Breast epithelium (tissue), 4 donors: ENCODE data around the gene CDK14. TPM values are rescaled to one million over a fixed set of nuclear protein-coding genes. Genes with fewer than 3 reads are reported as not detected.

Experiments used
- DNase-seq, 2 donors: peaks; one replicate each; pipeline ENCODE4 v3.0.0-alpha.2; 2019; ENCODE audit warnings: low spot score in 2 of 2
- H3K27ac ChIP-seq, 2 donors: fragments of 200-600 bp; sonication (generic) in 1 of 2; one replicate each; pipeline ENCODE4 v1.5.1; 2016 to 2019; ENCODE audit warnings: mild to moderate bottlenecking in 1 of 2
- H3K27me3 ChIP-seq, 2 donors: fragments of 200-600 bp; sonication (generic) in 1 of 2; one replicate each; pipeline versions ENCODE4 v1.5.1 to v1.6.0; 2017 to 2019; ENCODE audit warnings: control low read depth in 1 of 2, mild to moderate bottlenecking in 1 of 2
- H3K36me3 ChIP-seq: fragments of 200-600 bp; one replicate; pipeline ENCODE4 v1.5.1; 2019
- H3K4me1 ChIP-seq, 2 donors: fragments of 200-600 bp; sonication (generic); one replicate each; pipeline ENCODE4 v1.5.1; 2016 to 2019; ENCODE audit warnings: control low read depth in 1 of 2
- H3K4me3 ChIP-seq, 3 donors: fragments of 200-600 bp; sonication (generic); 1 replicate in 2 of 3; 2 replicates in 1 of 3; pipeline ENCODE4 v1.5.1; 2016 to 2019; ENCODE audit warnings: mild to moderate bottlenecking in 3 of 3, moderate library complexity in 2 of 3
- H3K9me3 ChIP-seq, 2 donors: fragments of 200-600 bp; sonication (generic) in 1 of 2; one replicate each; pipeline ENCODE4 v1.5.1; 2016 to 2019; ENCODE audit warnings: control low read depth in 1 of 2
- POLR2A ChIP-seq: fragments of 450-650 bp; IDR thresholded peaks from one replicate; pipeline ENCODE4 v1.6.1; 2016; ENCODE audit warnings: antibody characterized with exemption, mild to moderate bottlenecking, moderate library complexity
- POLR2AphosphoS5 ChIP-seq, 3 donors: sonication (generic); formaldehyde crosslinking; IDR thresholded peaks; one replicate each; pipeline ENCODE4 v1.6.1; 2017; ENCODE audit warnings: antibody characterized with exemption in 3 of 3
- intact Hi-C: fragments of 100-400 bp; cut with DNase I; formaldehyde crosslinking; loops from one replicate; pipeline ENCODE4 v1.15.1; 2023; ENCODE audit warnings: low total_unique reads
- total RNA-seq, 3 donors: library from RNA; depleted of rRNA; stranded (reverse); fragments of >200 nt; gene quantifications; one replicate each; pipeline ENCODE4 v1.1.0, GENCODE V29; 2016
- TF ChIP-seq, protein P1 (sequence below), 3 donors: fragments of 450-650 bp; IDR thresholded peaks; one replicate each; pipeline ENCODE4 v1.5.1; 2016 to 2017; ENCODE audit warnings: antibody characterized with exemption in 3 of 3, mild to moderate bottlenecking in 3 of 3, moderate library complexity in 3 of 3

Gene CDK14
- total RNA-seq, 3 donors from 2014 or later = 16.3 to 64.7 (median 29.8) TPM

GRCh38 chr7:91251877-91252276 is 655.8 kb downstream of the CDK14 start:
- intact Hi-C loops = no loop called here

More at GRCh38 chr7:91251877-91252276, 655.8 kb downstream of the CDK14 start:
- H3K9me3 ChIP-seq = peaks cover 0 to 5% of the 10 kb centered on the region in 2 donors
- no peaks in the 10 kb centered on the region for H3K4me1 ChIP-seq
- no peaks in the 10 kb centered on the region for H3K36me3 ChIP-seq
- no peak overlapping the region for H3K4me3 ChIP-seq
- no peak for DNase-seq
- H3K27me3 ChIP-seq = no peaks in the 10 kb centered on the region
- peak overlapping the region in 1 of 2 donors; percentile 3 for H3K27ac ChIP-seq
- TF ChIP-seq POLR2AphosphoS5 (IDR thresholded peaks at IDR 0.05) = no peak
- TF ChIP-seq POLR2A = no peak
- TF ChIP-seq, protein P1, sequence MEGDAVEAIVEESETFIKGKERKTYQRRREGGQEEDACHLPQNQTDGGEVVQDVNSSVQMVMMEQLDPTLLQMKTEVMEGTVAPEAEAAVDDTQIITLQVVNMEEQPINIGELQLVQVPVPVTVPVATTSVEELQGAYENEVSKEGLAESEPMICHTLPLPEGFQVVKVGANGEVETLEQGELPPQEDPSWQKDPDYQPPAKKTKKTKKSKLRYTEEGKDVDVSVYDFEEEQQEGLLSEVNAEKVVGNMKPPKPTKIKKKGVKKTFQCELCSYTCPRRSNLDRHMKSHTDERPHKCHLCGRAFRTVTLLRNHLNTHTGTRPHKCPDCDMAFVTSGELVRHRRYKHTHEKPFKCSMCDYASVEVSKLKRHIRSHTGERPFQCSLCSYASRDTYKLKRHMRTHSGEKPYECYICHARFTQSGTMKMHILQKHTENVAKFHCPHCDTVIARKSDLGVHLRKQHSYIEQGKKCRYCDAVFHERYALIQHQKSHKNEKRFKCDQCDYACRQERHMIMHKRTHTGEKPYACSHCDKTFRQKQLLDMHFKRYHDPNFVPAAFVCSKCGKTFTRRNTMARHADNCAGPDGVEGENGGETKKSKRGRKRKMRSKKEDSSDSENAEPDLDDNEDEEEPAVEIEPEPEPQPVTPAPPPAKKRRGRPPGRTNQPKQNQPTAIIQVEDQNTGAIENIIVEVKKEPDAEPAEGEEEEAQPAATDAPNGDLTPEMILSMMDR (IDR thresholded peaks at IDR 0.05) = no peak

Other genes starting within 250 kb of the CDK14 start
- gene GTPBP10, start 249.6 kb upstream of the CDK14 start, total RNA-seq = 10 to 100 TPM; 21.3 to 27.2 (median 22.3) TPM
- 10 to 100 TPM; 21.6 to 52.8 (median 43.3) TPM for gene CLDN12, start 192.9 kb upstream of the CDK14 start, total RNA-seq
- gene PTTG1IP2, start 126.7 kb upstream of the CDK14 start, total RNA-seq = not detected